Measurements from ENCODE around the gene MYOCOS. TPM values are rescaled to one million over a fixed set of nuclear protein-coding genes. Genes with fewer than 3 reads are reported as not detected.

MYOCOS gene
- total and polyA plus RNA-seq, 2 of the 4 experiments (the other 2 are of a cell fraction) = not detected

DNA sequence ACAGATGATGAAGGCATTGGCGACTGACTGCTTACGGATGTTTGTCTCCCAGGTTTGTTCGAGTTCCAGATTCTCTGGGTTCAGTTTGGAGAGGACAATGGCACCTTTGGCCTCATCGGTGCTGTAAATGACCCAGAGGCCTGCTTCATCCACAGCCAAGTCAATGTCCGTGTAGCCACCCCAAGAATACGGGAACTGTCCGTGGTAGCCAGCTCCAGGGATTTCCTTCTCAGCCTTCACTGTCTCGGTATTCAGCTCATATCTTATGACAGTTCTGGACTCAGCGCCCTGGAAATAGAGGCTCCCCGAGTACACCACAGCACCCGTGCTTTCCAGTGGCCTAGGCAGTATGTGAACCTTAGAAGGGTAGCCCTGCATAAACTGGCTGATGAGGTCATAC, 14.1 kb downstream of the MYOCOS start:
- no TSS peak for BruUV-seq (replicated peaks)
- no peak for ATAC-seq (ENCODE audit: low read depth)
- Histone ChIP-seq H3K4me2 (ENCODE audit: low read depth, low read length) (no peak overlapping the region), H2BK20ac (ENCODE audit: low read depth, low read length) (no peak overlapping the region), H3K9me1 (ENCODE audit: insufficient read depth, low read length) (no peaks in the 10 kb centered on the region), H2BK15ac (ENCODE audit: low read depth, low read length) (no peak overlapping the region), H3K56ac (ENCODE audit: extremely low read depth, insufficient read depth, low read length) (no peak overlapping the region), H3K4me3 (ENCODE audit: insufficient read depth, low read depth, low read length) (no peak overlapping the region), H4K20me1 (ENCODE audit: insufficient read depth, low read length) (no peaks in the 10 kb centered on the region; the same call in 1 of the 2 replicates), H3K23ac (ENCODE audit: low read depth, low read length) (no peak overlapping the region), H3K14ac (replicated peaks; ENCODE audit: low read depth, low read length) (no peak overlapping the region), H4K5ac (ENCODE audit: low read depth, low read length) (no peak overlapping the region), H3K27me3 (ENCODE audit: control insufficient read depth, insufficient read depth, low read length) (no peaks in the 10 kb centered on the region; the same call in 1 of the 2 replicates), H3K27ac (ENCODE audit: insufficient read depth, low read length) (no peak overlapping the region), H3K18ac (ENCODE audit: low read depth, low read length) (no peak overlapping the region), H3K9ac (ENCODE audit: low read depth, low read length) (no peak overlapping the region), H3K36me3 (ENCODE audit: control insufficient read depth, insufficient read depth, low read length) (no peaks in the 10 kb centered on the region), H2BK5ac (ENCODE audit: low read depth, low read length, poor library complexity, severe bottlenecking) (no peak overlapping the region), H2AK9ac (replicated peaks; ENCODE audit: low read depth, low read length, poor library complexity) (no peak overlapping the region), H3K9me3 (ENCODE audit: control insufficient read depth, insufficient read depth, low read length) (no peaks in the 10 kb centered on the region), H3K79me1 (ENCODE audit: low read depth in 1 of 2, low read length in 2 of 2) (no peaks in the 10 kb centered on the region), H3K4me1 (ENCODE audit: control insufficient read depth, insufficient read depth, low read length) (no peaks in the 10 kb centered on the region), H2BK120ac (ENCODE audit: low read depth, low read length) (no peak overlapping the region), H3K4ac (ENCODE audit: low read depth, low read length) (no peak overlapping the region), H2AFZ (replicated peaks; ENCODE audit: low read length, poor library complexity) (no peak overlapping the region), H2AK5ac (ENCODE audit: low read depth, low read length) (no peak overlapping the region), H4K8ac (ENCODE audit: low read depth in 2 of 2, low read length in 2 of 2) (no peak overlapping the region), H4K91ac (ENCODE audit: insufficient read depth, low read depth, low read length) (no peak overlapping the region)
- WGBS, 2 experiments (ENCODE audit: extremely low coverage in 2 of 2, insufficient read length in 1 of 2) = 80% methylated on average over 3 of the region's 11 CpGs; no CpG with 5 or more reads in 1 of the 2 experiments
- dilution Hi-C loops (cut with HindIII; ENCODE audit: low sequenced_read_pairs, unreplicated experiment) = no loop called here
- POLR2A ChIA-PET (ENCODE audit: unreplicated experiment) = no interaction called here
- CTCF ChIA-PET = interaction anchor here (0.8 to 1.4 kb wide), 2 partner anchors 9 kb away, joined by 3 to 5 read pairs; no protein-coding TSS in a partner anchor
- TF ChIP-seq SMC3 (IDR thresholded peaks at IDR 0.05; ENCODE audit: low read depth, low read length) (no peak), RCOR1 (IDR thresholded peaks at IDR 0.05; ENCODE audit: insufficient replicate concordance, low read length) (no peak), CHD1 (IDR thresholded peaks at IDR 0.05; ENCODE audit: low read depth, low read length) (no peak), RAD21 (IDR thresholded peaks at IDR 0.05; ENCODE audit: low read length) (no peak), MXI1 (IDR thresholded peaks at IDR 0.05; ENCODE audit: borderline replicate concordance, low read depth, low read length) (no peak), MAZ (IDR thresholded peaks at IDR 0.05; ENCODE audit: borderline replicate concordance, low read depth, low read length) (no peak)
- TF ChIP-seq, protein P1, sequence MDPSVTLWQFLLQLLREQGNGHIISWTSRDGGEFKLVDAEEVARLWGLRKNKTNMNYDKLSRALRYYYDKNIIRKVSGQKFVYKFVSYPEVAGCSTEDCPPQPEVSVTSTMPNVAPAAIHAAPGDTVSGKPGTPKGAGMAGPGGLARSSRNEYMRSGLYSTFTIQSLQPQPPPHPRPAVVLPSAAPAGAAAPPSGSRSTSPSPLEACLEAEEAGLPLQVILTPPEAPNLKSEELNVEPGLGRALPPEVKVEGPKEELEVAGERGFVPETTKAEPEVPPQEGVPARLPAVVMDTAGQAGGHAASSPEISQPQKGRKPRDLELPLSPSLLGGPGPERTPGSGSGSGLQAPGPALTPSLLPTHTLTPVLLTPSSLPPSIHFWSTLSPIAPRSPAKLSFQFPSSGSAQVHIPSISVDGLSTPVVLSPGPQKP (IDR thresholded peaks at IDR 0.05; ENCODE audit: borderline replicate concordance, low read depth, low read length) = no peak
- TF ChIP-seq, protein P2, sequence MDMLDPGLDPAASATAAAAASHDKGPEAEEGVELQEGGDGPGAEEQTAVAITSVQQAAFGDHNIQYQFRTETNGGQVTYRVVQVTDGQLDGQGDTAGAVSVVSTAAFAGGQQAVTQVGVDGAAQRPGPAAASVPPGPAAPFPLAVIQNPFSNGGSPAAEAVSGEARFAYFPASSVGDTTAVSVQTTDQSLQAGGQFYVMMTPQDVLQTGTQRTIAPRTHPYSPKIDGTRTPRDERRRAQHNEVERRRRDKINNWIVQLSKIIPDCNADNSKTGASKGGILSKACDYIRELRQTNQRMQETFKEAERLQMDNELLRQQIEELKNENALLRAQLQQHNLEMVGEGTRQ (IDR thresholded peaks at IDR 0.05; ENCODE audit: low read depth, low read length) = no peak
- intact Hi-C loops (cut with micrococcal nuclease) = no loop called here
- no peak for DNase-seq
- in situ Hi-C loops (cut with MboI; ENCODE audit: low sequenced_read_pairs) = no loop called here

Measured in IMR-90 (cell line).